NOMO-1 treated with DMSO at 0.1 percent for 48 hours (cell line): ENCODE measurements around the gene LILRB2.
A peak's percentile ranks its signal among the peaks of the same experiment; 100 is the strongest.
"Not testable (repeated sequence)": the region's sequence is repeated elsewhere in the genome, so short reads cannot be mapped to it uniquely, and the experiment has no call there.

Experiments
- DNase-seq: peaks from one replicate; lab custom pipeline; 2025; ENCODE audit not compliant: unreplicated experiment; lab: John Stamatoyannopoulos, UW

Gene LILRB2

GRCh38 chr19:54281007-54281728 is at the start of gene LILRB2:
Gene LILRB2 (minus strand): TSS chr19:54281110. CDS start chr19:54280496, 614 bp downstream.
- DNase-seq: peak; percentile 72

GRCh38 chr19:54329476-54330165 is 48.7 kb upstream of the LILRB2 start:
- DNase-seq: no peak

- not testable (repeated sequence) for DNase-seq
These were observed 47.9 kb upstream of the LILRB2 start for GRCh38 chr19:54328781-54329180.

GRCh38 chr19:54325631-54326030 is 44.7 kb upstream of the LILRB2 start:
- no peak for DNase-seq

- DNase-seq: peak; percentile 59
These were observed 44.3 kb upstream of the LILRB2 start for GRCh38 chr19:54325194-54325621.

GRCh38 chr19:54324071-54324470 is 43.2 kb upstream of the LILRB2 start:
- no peak for DNase-seq

- DNase-seq: not testable (repeated sequence)
These were observed 42.0 kb upstream of the LILRB2 start for GRCh38 chr19:54322934-54323333.

- DNase-seq: not testable (repeated sequence)
These were observed 41.4 kb upstream of the LILRB2 start for GRCh38 chr19:54322295-54322694.

GRCh38 chr19:54319892-54320670 is 39.2 kb upstream of the LILRB2 start:
- DNase-seq: no peak

GRCh38 chr19:54319049-54319448 is 38.1 kb upstream of the LILRB2 start:
- DNase-seq: peak; percentile 94

- no peak for DNase-seq
These were observed 37.0 kb upstream of the LILRB2 start for GRCh38 chr19:54317965-54318240.

- peak; percentile 85 for DNase-seq
These were observed 36.4 kb upstream of the LILRB2 start for GRCh38 chr19:54317108-54317964.

GRCh38 chr19:54316746-54317107 is 35.8 kb upstream of the LILRB2 start:
- DNase-seq: peak; percentile 79

GRCh38 chr19:54315956-54316355 is 35.0 kb upstream of the LILRB2 start:
- no peak for DNase-seq

GRCh38 chr19:54312436-54313377 is 31.8 kb upstream of the LILRB2 start, which contains the start of gene LILRA5:
Gene LILRA5 (minus strand): TSS chr19:54313166. CDS start chr19:54313019, 147 bp downstream.
- peak; percentile 90 for DNase-seq

- DNase-seq: no peak
These were observed 31.1 kb upstream of the LILRB2 start for GRCh38 chr19:54312011-54312410.

GRCh38 chr19:54311486-54311885 is 30.6 kb upstream of the LILRB2 start:
- DNase-seq: no peak

- no peak for DNase-seq
These were observed 29.6 kb upstream of the LILRB2 start for GRCh38 chr19:54310543-54310942.

GRCh38 chr19:54309811-54310210 is 28.9 kb upstream of the LILRB2 start:
- no peak for DNase-seq
